ENCODE results near the gene SCN2A.
"Not testable (repeated sequence)": the region's sequence is repeated elsewhere in the genome, so short reads cannot be mapped to it uniquely, and the experiment has no call there.

The SCN2A gene

GRCh38 chr2:165256618-165257017 is 17.4 kb downstream of the SCN2A start:
- DNase-seq = no peak

GRCh38 chr2:165260347-165260746 is 21.1 kb downstream of the SCN2A start:
- DNase-seq = not testable (repeated sequence)

- DNase-seq = no peak
Measured at GRCh38 chr2:165268754-165269153, 29.5 kb downstream of the SCN2A start.

- DNase-seq = no peak
Measured at GRCh38 chr2:165273176-165273575, 34.0 kb downstream of the SCN2A start.

GRCh38 chr2:165274698-165275097 is 35.5 kb downstream of the SCN2A start:
- no peak for DNase-seq

- no peak for DNase-seq
Measured at GRCh38 chr2:165275932-165276331, 36.7 kb downstream of the SCN2A start.

- no peak for DNase-seq
Measured at GRCh38 chr2:165277295-165277694, 38.1 kb downstream of the SCN2A start.

GRCh38 chr2:165277860-165278656 is 38.8 kb downstream of the SCN2A start:
- DNase-seq = no peak

GRCh38 chr2:165280356-165280755 is 41.1 kb downstream of the SCN2A start:
- no peak for DNase-seq

- no peak for DNase-seq
Measured at GRCh38 chr2:165281387-165281786, 42.2 kb downstream of the SCN2A start.

GRCh38 chr2:165283342-165283741 is 44.1 kb downstream of the SCN2A start:
- no peak for DNase-seq

- no peak for DNase-seq
Measured at GRCh38 chr2:165287094-165287778, 48.0 kb downstream of the SCN2A start.

GRCh38 chr2:165289069-165289468 is 49.9 kb downstream of the SCN2A start:
- DNase-seq = no peak

- no peak for DNase-seq
Measured at GRCh38 chr2:165293440-165294420, 54.5 kb downstream of the SCN2A start.

GRCh38 chr2:165294912-165295311 is 55.7 kb downstream of the SCN2A start:
- no peak for DNase-seq

- no peak for DNase-seq
Measured at GRCh38 chr2:165295643-165296042, 56.4 kb downstream of the SCN2A start.

GRCh38 chr2:165305391-165306096 is 66.3 kb downstream of the SCN2A start:
- DNase-seq = no peak

GRCh38 chr2:165307317-165307716 is 68.1 kb downstream of the SCN2A start:
- DNase-seq = no peak

- no peak for DNase-seq
Measured at GRCh38 chr2:165311949-165312348, 72.7 kb downstream of the SCN2A start.

GRCh38 chr2:165312999-165313398 is 73.8 kb downstream of the SCN2A start:
- DNase-seq = no peak

GRCh38 chr2:165313509-165313908 is 74.3 kb downstream of the SCN2A start:
- no peak for DNase-seq

- no peak for DNase-seq
Measured at GRCh38 chr2:165328272-165328671, 89.1 kb downstream of the SCN2A start.

- not testable (repeated sequence) for DNase-seq
Measured at GRCh38 chr2:165344276-165344675, 105.1 kb downstream of the SCN2A start.
